HG02642 (cell line): ENCODE measurements around the gene MSMO1.

Experiments
- ATAC-seq: cut with Tn5 transposase; IDR thresholded peaks from one replicate; pipeline ENCODE4 v1.9.1; 2021; ENCODE audit warnings: mild to moderate bottlenecking; ENCODE audit not compliant: unreplicated experiment, poor library complexity

MSMO1 gene

DNA sequence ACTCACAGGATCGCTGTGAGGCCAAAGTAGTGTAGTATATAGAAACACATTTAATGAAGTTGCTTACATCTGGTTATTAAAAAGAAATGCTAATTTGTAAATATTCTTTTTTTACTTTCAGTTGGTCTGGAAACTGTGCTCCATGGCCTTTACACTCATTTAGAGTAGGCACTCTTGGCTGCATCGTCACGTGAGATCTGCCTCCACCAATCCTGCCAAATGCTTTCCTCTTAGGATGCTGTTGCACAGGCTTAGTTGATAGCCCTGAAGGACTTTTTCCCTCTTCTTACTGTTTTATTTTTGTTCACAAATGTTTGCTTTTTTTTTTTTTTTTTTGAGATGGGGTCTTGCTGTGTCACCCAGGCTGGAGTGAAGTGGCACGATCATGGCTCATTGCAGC, 57.7 kb downstream of the MSMO1 start:
- no peak for ATAC-seq

GRCh38 chr4:165386328-165386727, 58.9 kb downstream of the MSMO1 start:
- no peak for ATAC-seq

- no peak for ATAC-seq
Measured at GRCh38 chr4:165388756-165389155, 61.3 kb downstream of the MSMO1 start.
